ENCODE measurements around the gene PDLIM5. TPM values are rescaled to one million over a fixed set of nuclear protein-coding genes. Genes with fewer than 3 reads are reported as not detected.
"Not testable (repeated sequence)": the region's sequence is repeated elsewhere in the genome, so short reads cannot be mapped to it uniquely, and the experiment has no call there.

The PDLIM5 gene
- total and polyA plus RNA-seq, 5 donors from 2014 or later: 36.5 to 64.5 (median 45.3) TPM

GRCh38 chr4:94504545-94504944 is 52.8 kb downstream of the PDLIM5 start:
- ATAC-seq (ENCODE audit: low read depth in 2 of 2): no peak
- Mint-ChIP-seq H3K27me3 (no peaks in the 10 kb centered on the region), H3K27ac (no peak overlapping the region), H3K36me3 (peaks cover 7% of the 10 kb centered on the region), H3K9me3 (peaks cover 0 to 1% (median 0%) of the 10 kb centered on the region in 7 donors), H3K4me3 (no peak overlapping the region), H3K4me1 (peaks cover 0 to 11% (median 3%) of the 10 kb centered on the region in 4 donors)
- Histone ChIP-seq H3K36me3 (ENCODE audit: control insufficient read depth, insufficient read depth, low read length) (no peaks in the 10 kb centered on the region), H3K4me3 (ENCODE audit: low read depth, low read length) (no peak overlapping the region), H3K27me3 (ENCODE audit: control insufficient read depth, insufficient read depth, low read length) (no peaks in the 10 kb centered on the region), H3K27ac (ENCODE audit: insufficient read depth, low read length, poor library complexity, severe bottlenecking) (no peak overlapping the region), H3K9me3 (ENCODE audit: control insufficient read depth in 2 of 2, low read length in 2 of 2) (no peaks in the 10 kb centered on the region), H3K4me1 (ENCODE audit: control insufficient read depth, insufficient read depth, low read length, poor library complexity, severe bottlenecking) (no peaks in the 10 kb centered on the region)
- DNase-seq: no peak

- no peaks in the 10 kb centered on the region for H3K27me3 ChIP-seq (ENCODE audit: control insufficient read depth, insufficient read depth, low read length)
- H3K27ac ChIP-seq (ENCODE audit: insufficient read depth, low read length, poor library complexity, severe bottlenecking): no peak overlapping the region
- no peak for ATAC-seq (ENCODE audit: low read depth in 2 of 2)
- no peak overlapping the region for H3K27ac Mint-ChIP-seq
- H3K36me3 Mint-ChIP-seq: peaks cover 11% of the 10 kb centered on the region
- DNase-seq: no peak
- no peak overlapping the region for H3K4me3 Mint-ChIP-seq
- H3K27me3 Mint-ChIP-seq: no peaks in the 10 kb centered on the region
- no peak overlapping the region for H3K4me3 ChIP-seq (ENCODE audit: low read depth, low read length)
- H3K36me3 ChIP-seq (ENCODE audit: control insufficient read depth, insufficient read depth, low read length): no peaks in the 10 kb centered on the region
- H3K4me1 ChIP-seq (ENCODE audit: control insufficient read depth, insufficient read depth, low read length, poor library complexity, severe bottlenecking): no peaks in the 10 kb centered on the region
- H3K9me3 Mint-ChIP-seq: peaks cover 0 to 3% (median 0%) of the 10 kb centered on the region in 7 donors
- no peaks in the 10 kb centered on the region for H3K9me3 ChIP-seq (ENCODE audit: control insufficient read depth in 2 of 2, low read length in 2 of 2)
- H3K4me1 Mint-ChIP-seq: peaks cover 0 to 11% (median 3%) of the 10 kb centered on the region in 4 donors
Observed at GRCh38 chr4:94506822-94507221, 55.1 kb downstream of the PDLIM5 start.

GRCh38 chr4:94507281-94507680 is 55.5 kb downstream of the PDLIM5 start:
- Histone ChIP-seq H3K36me3 (ENCODE audit: control insufficient read depth, insufficient read depth, low read length) (no peaks in the 10 kb centered on the region), H3K27ac (ENCODE audit: insufficient read depth, low read length, poor library complexity, severe bottlenecking) (no peak overlapping the region), H3K27me3 (ENCODE audit: control insufficient read depth, insufficient read depth, low read length) (no peaks in the 10 kb centered on the region), H3K9me3 (ENCODE audit: control insufficient read depth in 2 of 2, low read length in 2 of 2) (no peaks in the 10 kb centered on the region), H3K4me1 (ENCODE audit: control insufficient read depth, insufficient read depth, low read length, poor library complexity, severe bottlenecking) (no peaks in the 10 kb centered on the region), H3K4me3 (ENCODE audit: low read depth, low read length) (no peak overlapping the region)
- H3K27me3 Mint-ChIP-seq: no peaks in the 10 kb centered on the region
- no peak for DNase-seq
- H3K4me3 Mint-ChIP-seq: no peak overlapping the region
- peaks cover 11% of the 10 kb centered on the region for H3K36me3 Mint-ChIP-seq
- H3K4me1 Mint-ChIP-seq: peaks cover 0 to 11% (median 3%) of the 10 kb centered on the region in 4 donors
- no peak overlapping the region for H3K27ac Mint-ChIP-seq
- H3K9me3 Mint-ChIP-seq: peaks cover 0 to 3% (median 0%) of the 10 kb centered on the region in 7 donors
- no peak for ATAC-seq (ENCODE audit: low read depth in 2 of 2)

- H3K27ac Mint-ChIP-seq: peak overlapping the region in 1 of 3 donors; percentile 69
Observed at GRCh38 chr4:94507708-94508107, 56.0 kb downstream of the PDLIM5 start.

DNA sequence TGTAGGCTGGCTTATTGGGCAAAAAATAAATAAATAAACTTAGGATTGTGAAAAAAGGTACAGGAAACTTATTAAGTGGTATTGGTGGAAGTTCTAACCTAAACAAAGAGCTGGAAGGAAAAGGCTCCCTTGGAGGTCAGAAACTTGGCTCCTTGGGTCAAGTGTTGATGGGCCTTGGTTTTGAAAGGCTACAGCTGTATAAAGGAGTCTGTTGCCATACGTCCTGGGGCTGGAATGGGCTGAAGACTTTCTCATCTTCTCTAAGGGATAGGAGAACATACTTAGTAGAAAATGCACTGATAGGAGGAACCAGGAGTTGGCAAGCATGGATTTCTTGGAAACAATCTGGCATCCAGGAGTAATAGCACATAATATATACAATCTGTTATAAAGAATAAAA is 56.6 kb downstream of the PDLIM5 start:
- H3K4me3 ChIP-seq (ENCODE audit: low read depth, low read length): no peak overlapping the region
- peaks cover 0 to 13% (median 4%) of the 10 kb centered on the region in 4 donors for H3K4me1 Mint-ChIP-seq
- H3K4me1 ChIP-seq (ENCODE audit: control insufficient read depth, insufficient read depth, low read length, poor library complexity, severe bottlenecking): no peaks in the 10 kb centered on the region

More at GRCh38 chr4:94507708-94508107, 56.0 kb downstream of the PDLIM5 start:
- Mint-ChIP-seq H3K27me3 (no peaks in the 10 kb centered on the region), H3K4me3 (no peak overlapping the region), H3K36me3 (peaks cover 13% of the 10 kb centered on the region), H3K4me1 (peaks cover 0 to 13% (median 3%) of the 10 kb centered on the region in 4 donors), H3K9me3 (peaks cover 0 to 3% (median 0%) of the 10 kb centered on the region in 7 donors)
- Histone ChIP-seq H3K4me3 (ENCODE audit: low read depth, low read length) (no peak overlapping the region), H3K9me3 (ENCODE audit: control insufficient read depth in 2 of 2, low read length in 2 of 2) (no peaks in the 10 kb centered on the region), H3K27ac (ENCODE audit: insufficient read depth, low read length, poor library complexity, severe bottlenecking) (no peak overlapping the region), H3K27me3 (ENCODE audit: control insufficient read depth, insufficient read depth, low read length) (no peaks in the 10 kb centered on the region), H3K36me3 (ENCODE audit: control insufficient read depth, insufficient read depth, low read length) (no peaks in the 10 kb centered on the region), H3K4me1 (ENCODE audit: control insufficient read depth, insufficient read depth, low read length, poor library complexity, severe bottlenecking) (no peaks in the 10 kb centered on the region)
- peak in 1 of 3 donors; percentile 15 for DNase-seq
- no peak for ATAC-seq (ENCODE audit: low read depth in 2 of 2)

DNA sequence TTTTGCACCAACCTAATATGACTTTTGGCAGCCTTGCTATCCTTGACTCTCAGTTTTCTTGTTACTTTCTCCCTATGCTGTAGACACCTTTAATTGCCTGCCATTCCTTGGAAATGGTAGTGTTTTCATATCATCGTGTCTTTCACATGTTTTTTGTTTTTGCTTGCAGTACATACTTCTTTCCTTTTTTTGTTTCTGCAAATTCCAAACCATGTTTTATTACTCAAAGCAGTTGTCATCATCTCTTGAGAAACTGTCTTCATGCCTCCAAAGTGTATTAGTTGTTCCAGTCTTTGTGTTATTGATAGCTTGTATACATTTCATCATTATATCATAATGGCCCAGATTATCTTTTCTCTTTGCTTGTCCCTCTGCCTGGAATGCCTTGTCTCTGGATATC is 57.1 kb downstream of the PDLIM5 start:
- ATAC-seq (ENCODE audit: low read depth in 2 of 2) (no peak), DNase-seq (no peak)
- Mint-ChIP-seq H3K9me3 (peaks cover 0 to 3% (median 0%) of the 10 kb centered on the region in 7 donors), H3K36me3 (peaks cover 17% of the 10 kb centered on the region), H3K4me3 (no peak overlapping the region), H3K27me3 (no peaks in the 10 kb centered on the region), H3K27ac (peak overlapping the region in 2 of 3 donors; percentile 1 to 2), H3K4me1 (peaks cover 0 to 13% (median 8%) of the 10 kb centered on the region in 4 donors)
- no peaks in the 10 kb centered on the region for H3K4me1 ChIP-seq (ENCODE audit: control insufficient read depth, insufficient read depth, low read length, poor library complexity, severe bottlenecking)
- no peaks in the 10 kb centered on the region for H3K36me3 ChIP-seq (ENCODE audit: control insufficient read depth, insufficient read depth, low read length)
- H3K4me3 ChIP-seq (ENCODE audit: low read depth, low read length): no peak overlapping the region
- no peak overlapping the region for H3K27ac ChIP-seq (ENCODE audit: insufficient read depth, low read length, poor library complexity, severe bottlenecking)
- no peaks in the 10 kb centered on the region for H3K27me3 ChIP-seq (ENCODE audit: control insufficient read depth, insufficient read depth, low read length)
- H3K9me3 ChIP-seq (ENCODE audit: control insufficient read depth in 2 of 2, low read length in 2 of 2): no peaks in the 10 kb centered on the region

More for the DNA sequence above, 56.6 kb downstream of the PDLIM5 start:
- Mint-ChIP-seq H3K36me3 (peaks cover 17% of the 10 kb centered on the region), H3K4me3 (no peak overlapping the region), H3K27me3 (no peaks in the 10 kb centered on the region), H3K27ac (peak overlapping the region in 1 of 3 donors; percentile 69), H3K9me3 (peaks cover 0 to 3% (median 0%) of the 10 kb centered on the region in 7 donors)
- H3K9me3 ChIP-seq (ENCODE audit: control insufficient read depth in 2 of 2, low read length in 2 of 2): no peaks in the 10 kb centered on the region
- H3K27ac ChIP-seq (ENCODE audit: insufficient read depth, low read length, poor library complexity, severe bottlenecking): no peak overlapping the region
- DNase-seq: no peak
- no peak for ATAC-seq (ENCODE audit: low read depth in 2 of 2)
- H3K27me3 ChIP-seq (ENCODE audit: control insufficient read depth, insufficient read depth, low read length): no peaks in the 10 kb centered on the region
- no peaks in the 10 kb centered on the region for H3K36me3 ChIP-seq (ENCODE audit: control insufficient read depth, insufficient read depth, low read length)

- Mint-ChIP-seq H3K4me1 (peaks cover 0 to 13% (median 10%) of the 10 kb centered on the region in 4 donors), H3K27ac (no peak overlapping the region), H3K4me3 (no peak overlapping the region), H3K27me3 (no peaks in the 10 kb centered on the region), H3K36me3 (peaks cover 13% of the 10 kb centered on the region), H3K9me3 (peaks cover 0 to 3% (median 0%) of the 10 kb centered on the region in 7 donors)
- Histone ChIP-seq H3K9me3 (ENCODE audit: control insufficient read depth in 2 of 2, low read length in 2 of 2) (no peaks in the 10 kb centered on the region), H3K27me3 (ENCODE audit: control insufficient read depth, insufficient read depth, low read length) (no peaks in the 10 kb centered on the region), H3K4me1 (ENCODE audit: control insufficient read depth, insufficient read depth, low read length, poor library complexity, severe bottlenecking) (no peaks in the 10 kb centered on the region), H3K4me3 (ENCODE audit: low read depth, low read length) (no peak overlapping the region), H3K36me3 (ENCODE audit: control insufficient read depth, insufficient read depth, low read length) (no peaks in the 10 kb centered on the region), H3K27ac (ENCODE audit: insufficient read depth, low read length, poor library complexity, severe bottlenecking) (no peak overlapping the region)
- ATAC-seq (ENCODE audit: low read depth in 2 of 2): no peak
- no peak for DNase-seq
Observed at GRCh38 chr4:94511591-94511990, 59.8 kb downstream of the PDLIM5 start.

DNA sequence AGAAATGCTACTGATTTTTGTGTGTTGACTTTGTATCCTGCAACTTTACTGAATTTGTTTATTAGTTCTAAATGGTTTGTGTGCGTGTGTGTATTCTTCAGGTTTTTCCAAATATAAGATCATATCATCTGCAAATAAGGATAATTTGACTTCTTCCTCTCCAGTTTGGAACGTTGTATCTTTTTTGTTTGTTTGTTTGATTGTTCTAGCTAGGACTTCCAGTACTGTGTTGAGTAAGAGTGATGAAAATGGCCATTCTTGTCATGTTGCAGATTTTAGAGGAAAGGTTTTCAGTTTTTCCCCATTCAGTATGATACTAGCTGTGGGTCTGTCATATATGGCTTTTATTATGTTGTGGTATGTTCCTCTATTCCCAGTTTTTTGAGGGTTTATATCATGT is 61.8 kb downstream of the PDLIM5 start:
- ATAC-seq (ENCODE audit: low read depth in 2 of 2); H3K9me3 ChIP-seq (ENCODE audit: control insufficient read depth in 2 of 2, low read length in 2 of 2); H3K27ac ChIP-seq (ENCODE audit: insufficient read depth, low read length, poor library complexity, severe bottlenecking); H3K9me3 Mint-ChIP-seq; H3K36me3 ChIP-seq (ENCODE audit: control insufficient read depth, insufficient read depth, low read length); H3K27me3 Mint-ChIP-seq; H3K4me3 Mint-ChIP-seq; H3K4me1 ChIP-seq (ENCODE audit: control insufficient read depth, insufficient read depth, low read length, poor library complexity, severe bottlenecking); H3K4me1 Mint-ChIP-seq; DNase-seq; H3K27ac Mint-ChIP-seq; H3K4me3 ChIP-seq (ENCODE audit: low read depth, low read length); H3K27me3 ChIP-seq (ENCODE audit: control insufficient read depth, insufficient read depth, low read length): not testable (repeated sequence)
- H3K36me3 Mint-ChIP-seq: peaks cover 13% of the 10 kb centered on the region
